Measurements from ENCODE around the gene EIF2S3. TPM values are rescaled to one million over a fixed set of nuclear protein-coding genes. Genes with fewer than 3 reads are reported as not detected.

Gene EIF2S3
- total RNA-seq, 6 experiments from 2014 or later = 137 to 153 (median 145) TPM

DNA sequence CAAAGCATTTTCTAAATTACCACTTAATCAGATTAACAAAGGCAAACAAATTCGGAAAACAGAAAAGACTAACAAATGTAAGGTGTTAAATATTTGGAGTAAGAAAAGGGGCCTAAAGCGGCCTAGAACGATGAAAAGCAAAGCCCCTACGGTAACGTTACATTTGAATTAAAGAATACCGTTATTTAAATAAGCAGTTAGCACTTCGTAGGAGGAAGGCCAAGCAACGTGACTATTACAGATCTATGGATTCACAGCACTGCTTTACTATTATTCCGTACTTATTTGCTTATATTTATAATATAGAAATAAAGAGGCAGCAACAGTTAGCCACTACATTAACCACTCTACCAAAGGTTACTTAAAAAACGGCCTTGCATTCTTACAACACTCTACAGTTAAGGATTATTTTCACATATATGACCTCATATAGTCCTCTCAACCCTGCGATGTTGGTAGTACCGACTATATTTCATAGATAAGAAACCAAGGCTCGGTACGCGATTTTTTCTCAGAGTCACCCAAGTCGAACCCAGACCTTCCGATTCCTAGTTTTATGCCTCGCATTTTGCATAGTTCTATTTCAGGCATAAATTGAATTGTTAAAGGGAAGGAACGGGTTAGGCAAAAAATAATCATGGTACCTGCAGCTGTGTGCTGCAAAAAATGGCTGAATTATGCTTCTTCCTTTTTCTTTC is 30.6 kb upstream of the EIF2S3 start:
- TF ChIP-seq, protein P1, sequence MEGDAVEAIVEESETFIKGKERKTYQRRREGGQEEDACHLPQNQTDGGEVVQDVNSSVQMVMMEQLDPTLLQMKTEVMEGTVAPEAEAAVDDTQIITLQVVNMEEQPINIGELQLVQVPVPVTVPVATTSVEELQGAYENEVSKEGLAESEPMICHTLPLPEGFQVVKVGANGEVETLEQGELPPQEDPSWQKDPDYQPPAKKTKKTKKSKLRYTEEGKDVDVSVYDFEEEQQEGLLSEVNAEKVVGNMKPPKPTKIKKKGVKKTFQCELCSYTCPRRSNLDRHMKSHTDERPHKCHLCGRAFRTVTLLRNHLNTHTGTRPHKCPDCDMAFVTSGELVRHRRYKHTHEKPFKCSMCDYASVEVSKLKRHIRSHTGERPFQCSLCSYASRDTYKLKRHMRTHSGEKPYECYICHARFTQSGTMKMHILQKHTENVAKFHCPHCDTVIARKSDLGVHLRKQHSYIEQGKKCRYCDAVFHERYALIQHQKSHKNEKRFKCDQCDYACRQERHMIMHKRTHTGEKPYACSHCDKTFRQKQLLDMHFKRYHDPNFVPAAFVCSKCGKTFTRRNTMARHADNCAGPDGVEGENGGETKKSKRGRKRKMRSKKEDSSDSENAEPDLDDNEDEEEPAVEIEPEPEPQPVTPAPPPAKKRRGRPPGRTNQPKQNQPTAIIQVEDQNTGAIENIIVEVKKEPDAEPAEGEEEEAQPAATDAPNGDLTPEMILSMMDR (IDR thresholded peaks at IDR 0.05) = no peak
- Mint-ChIP-seq H3K9me3 (no peaks in the 10 kb centered on the region), H3K36me3 (ENCODE audit: low read depth) (0 out of 2 replicates have a peak, but pooled peaks cover 7% of the 10 kb centered on the region), H3K27me3 (ENCODE audit: insufficient read depth) (peaks cover 2% of the 10 kb centered on the region), H3K27ac (peak overlapping the region; percentile 78), H3K4me1 (ENCODE audit: low read depth) (peaks cover 26% of the 10 kb centered on the region), H3K4me3 (peak overlapping the region; percentile 91)
- no peak for DNase-seq

DNA sequence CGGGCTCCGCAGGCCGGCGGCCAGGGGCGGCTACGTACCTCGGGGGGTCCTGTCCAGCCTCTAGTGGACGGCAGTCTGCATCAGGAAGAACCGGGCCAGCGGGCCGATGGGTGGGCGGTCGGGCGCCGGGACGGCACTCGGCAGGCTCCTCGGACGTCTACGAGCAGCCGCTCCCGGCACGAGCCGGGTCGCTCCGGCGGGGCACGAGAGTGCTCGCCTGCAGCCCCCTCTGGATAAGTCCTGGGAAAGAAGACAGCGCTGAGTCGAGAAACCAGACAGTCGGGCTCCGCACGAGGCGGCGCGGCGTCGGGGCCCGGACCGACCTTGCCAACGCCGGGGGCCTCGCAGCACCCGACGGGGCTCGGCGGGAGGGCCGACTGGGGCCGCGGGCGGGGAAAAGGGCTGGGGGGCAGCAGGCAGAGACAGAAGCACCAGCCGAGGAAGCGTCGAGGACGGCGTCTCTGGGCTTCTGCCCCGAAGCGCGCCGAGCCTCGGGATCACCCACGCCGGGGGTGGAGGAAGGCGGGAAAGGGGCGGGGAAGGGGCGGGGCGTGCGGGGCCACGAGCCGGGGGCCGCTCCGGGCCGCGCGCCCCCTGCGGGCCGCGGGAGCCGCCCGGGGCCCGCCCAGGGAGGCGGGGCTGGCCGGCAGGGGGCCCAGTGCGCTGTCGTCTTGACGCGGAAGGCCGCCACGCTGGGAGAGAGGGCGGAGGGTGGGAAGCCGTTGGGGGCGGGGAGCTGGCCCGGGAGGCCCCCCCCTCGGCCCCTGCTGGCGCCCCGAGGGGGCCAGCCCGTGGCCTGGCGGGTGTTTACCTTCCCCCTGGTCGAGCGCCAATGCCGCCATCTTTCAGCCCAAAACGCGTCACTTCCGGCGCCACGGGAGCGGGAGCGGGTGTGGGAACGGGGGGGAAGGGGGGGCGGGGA is 29.7 kb upstream of the EIF2S3 start:
- no peaks in the 10 kb centered on the region for H3K9me3 Mint-ChIP-seq

DNA sequence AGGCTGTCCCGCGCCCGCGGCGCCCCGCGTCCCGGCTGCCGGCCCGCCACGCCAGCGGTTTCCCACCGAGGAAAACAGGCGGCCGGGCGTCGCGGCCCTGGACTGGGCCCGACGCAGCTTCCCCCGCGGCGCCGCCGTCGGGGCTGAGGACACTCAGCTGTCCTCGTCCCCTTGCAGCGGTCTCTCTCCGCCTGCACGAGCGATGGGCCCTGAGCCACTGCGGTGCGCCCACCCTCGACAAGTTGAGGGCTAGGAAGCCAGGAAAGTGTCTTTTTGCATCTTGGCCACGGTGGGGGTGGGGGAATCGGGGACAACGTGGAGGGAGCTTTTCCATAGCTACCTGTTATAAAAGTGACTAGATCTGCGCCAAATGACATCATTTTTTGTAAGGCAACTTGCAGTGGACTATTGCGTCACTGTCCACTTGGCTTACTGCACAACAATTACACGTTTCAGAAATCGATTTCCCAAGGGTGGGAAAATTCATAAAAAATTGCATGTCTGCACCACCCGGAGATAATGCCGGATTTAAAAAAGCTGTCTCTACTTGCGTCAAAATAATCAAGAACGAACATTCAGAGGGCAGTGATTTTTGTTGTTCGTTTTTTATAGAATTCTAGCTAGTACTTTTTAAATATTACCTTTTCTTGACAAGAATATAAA is 28.9 kb upstream of the EIF2S3 start:
- H3K36me3 Mint-ChIP-seq (ENCODE audit: low read depth) = 0 out of 2 replicates have a peak, but pooled peaks cover 7% of the 10 kb centered on the region
- DNase-seq = peak; percentile 47
- H3K27me3 Mint-ChIP-seq (ENCODE audit: insufficient read depth) = peaks cover 2% of the 10 kb centered on the region
- no peaks in the 10 kb centered on the region for H3K9me3 Mint-ChIP-seq
- H3K4me1 Mint-ChIP-seq (ENCODE audit: low read depth) = peaks cover 15% of the 10 kb centered on the region
- TF ChIP-seq, protein P1 (IDR thresholded peaks at IDR 0.05) = no peak
- peak overlapping the region; percentile 97 for H3K27ac Mint-ChIP-seq
- H3K4me3 Mint-ChIP-seq = peak overlapping the region; percentile 91

More for the DNA sequence above, 29.7 kb upstream of the EIF2S3 start:
- peaks cover 2% of the 10 kb centered on the region for H3K27me3 Mint-ChIP-seq (ENCODE audit: insufficient read depth)
- peak overlapping the region; percentile 97; the same call in 1 of the 2 replicates for H3K27ac Mint-ChIP-seq
- peaks cover 20% of the 10 kb centered on the region for H3K4me1 Mint-ChIP-seq (ENCODE audit: low read depth)
- DNase-seq = peak; percentile 79
- H3K36me3 Mint-ChIP-seq (ENCODE audit: low read depth) = 0 out of 2 replicates have a peak, but pooled peaks cover 7% of the 10 kb centered on the region
- peak overlapping the region; percentile 91 for H3K4me3 Mint-ChIP-seq
- TF ChIP-seq, protein P1 (IDR thresholded peaks at IDR 0.05) = peak; percentile 38

DNA sequence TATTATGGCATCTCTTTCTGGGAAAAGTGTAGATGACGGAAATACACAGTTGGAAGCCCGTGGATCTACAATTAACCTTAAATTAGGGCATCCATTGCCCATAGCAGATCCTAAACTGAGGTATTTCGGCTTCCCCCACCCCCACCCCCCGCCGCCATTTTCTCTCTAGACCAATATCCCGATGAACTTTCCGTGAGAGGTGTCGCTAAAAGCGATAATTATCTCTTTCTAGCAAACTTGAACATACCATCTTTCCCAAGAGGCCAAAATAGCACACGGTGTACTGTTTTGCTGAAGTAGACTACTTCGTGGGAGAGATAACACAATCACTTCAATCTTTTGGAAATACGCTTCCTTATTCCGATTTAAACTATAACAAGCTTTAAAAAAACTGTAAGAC is 28.3 kb upstream of the EIF2S3 start:
- peak overlapping the region; percentile 97 for H3K27ac Mint-ChIP-seq
- peak overlapping the region; percentile 91 for H3K4me3 Mint-ChIP-seq
- 0 out of 2 replicates have a peak, but pooled peaks cover 5% of the 10 kb centered on the region for H3K36me3 Mint-ChIP-seq (ENCODE audit: low read depth)
- TF ChIP-seq, protein P1 (IDR thresholded peaks at IDR 0.05) = no peak
- peaks cover 10% of the 10 kb centered on the region for H3K4me1 Mint-ChIP-seq (ENCODE audit: low read depth)
- H3K27me3 Mint-ChIP-seq (ENCODE audit: insufficient read depth) = peaks cover 2% of the 10 kb centered on the region
- DNase-seq = no peak
- H3K9me3 Mint-ChIP-seq = no peaks in the 10 kb centered on the region

DNA sequence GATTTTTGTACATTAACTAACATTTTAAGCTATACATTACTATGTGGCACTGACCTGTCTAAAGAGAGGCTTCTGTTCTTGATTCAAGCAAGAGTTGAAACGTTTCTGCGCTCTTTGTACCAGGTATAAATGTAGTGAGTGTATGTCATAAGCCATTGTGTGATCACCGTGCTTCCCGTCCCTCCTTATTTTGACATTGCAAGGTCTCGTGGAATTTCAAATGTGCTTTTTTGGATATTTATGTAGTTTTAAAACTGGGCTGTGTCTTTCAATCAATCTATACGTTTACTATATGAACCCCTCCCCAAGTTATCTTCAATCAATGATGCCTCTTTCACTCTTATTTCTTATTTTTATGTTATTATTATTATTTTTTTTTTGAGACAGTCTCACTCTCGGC is 27.7 kb upstream of the EIF2S3 start, which contains the start of gene KLHL15:
Gene KLHL15, minus strand, starts transcription at position 101 of the 400 bp plus-strand sequence. CDS start 20,493 bp downstream, outside the sequence.
- no peaks in the 10 kb centered on the region for H3K36me3 Mint-ChIP-seq (ENCODE audit: low read depth)
- H3K4me3 Mint-ChIP-seq = peak within 1 kb of the TSS; percentile 91
- peaks cover 2% of the 10 kb centered on the region for H3K27me3 Mint-ChIP-seq (ENCODE audit: insufficient read depth)
- TF ChIP-seq, protein P1 (IDR thresholded peaks at IDR 0.05) = no peak
- H3K9me3 Mint-ChIP-seq = no peaks in the 10 kb centered on the region
- peak within 1 kb of the TSS; percentile 97 for H3K27ac Mint-ChIP-seq
- no peak for DNase-seq
- peaks cover 6% of the 10 kb centered on the region; the same call in 1 of the 2 replicates for H3K4me1 Mint-ChIP-seq (ENCODE audit: low read depth)
